T-helper 9 cell (primary cell): Measurements from ENCODE around the gene PIP5K1B.

Experiments
- DNase-seq: peaks from one replicate; pipeline ENCODE4 v3.0.0-alpha.2; 2020

The PIP5K1B gene

DNA sequence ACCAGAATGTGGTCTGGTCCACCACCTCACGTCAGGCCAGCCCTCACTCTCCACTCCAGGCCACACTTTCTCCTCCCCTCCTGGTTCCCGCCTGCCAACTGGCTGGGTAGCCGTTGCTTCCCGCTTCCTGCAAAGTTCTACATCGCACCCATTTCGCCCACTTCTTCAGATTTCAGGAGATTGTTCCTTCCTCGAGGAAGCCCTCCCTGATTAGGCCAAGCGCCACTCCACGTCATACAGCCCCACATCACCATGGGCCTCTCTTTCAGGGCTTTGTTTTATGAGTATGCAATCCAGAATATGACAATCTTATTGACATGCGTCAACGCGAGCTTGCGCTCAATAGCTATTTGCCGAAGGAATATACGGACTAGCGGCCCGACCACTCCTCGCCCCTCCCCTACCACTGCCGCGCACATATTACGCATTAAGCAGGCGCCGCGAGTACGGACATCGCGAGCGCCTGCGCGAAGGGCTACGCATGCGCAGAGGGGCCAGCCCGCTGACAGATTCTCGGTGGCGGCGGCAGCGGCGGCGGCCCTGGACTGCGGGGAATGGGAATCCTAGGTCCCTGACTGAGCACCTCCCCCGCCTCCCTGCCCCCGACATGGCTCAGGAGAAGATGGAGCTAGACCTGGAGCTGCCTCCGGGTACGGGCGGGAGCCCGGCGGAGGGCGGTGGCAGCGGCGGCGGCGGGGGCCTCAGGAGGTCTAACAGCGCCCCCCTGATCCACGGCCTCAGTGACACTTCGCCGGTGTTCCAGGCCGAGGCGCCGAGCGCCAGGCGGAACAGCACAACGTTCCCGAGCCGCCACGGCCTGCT is 74.7 kb downstream of the PIP5K1B start:
- DNase-seq, result peak; percentile 94

DNA sequence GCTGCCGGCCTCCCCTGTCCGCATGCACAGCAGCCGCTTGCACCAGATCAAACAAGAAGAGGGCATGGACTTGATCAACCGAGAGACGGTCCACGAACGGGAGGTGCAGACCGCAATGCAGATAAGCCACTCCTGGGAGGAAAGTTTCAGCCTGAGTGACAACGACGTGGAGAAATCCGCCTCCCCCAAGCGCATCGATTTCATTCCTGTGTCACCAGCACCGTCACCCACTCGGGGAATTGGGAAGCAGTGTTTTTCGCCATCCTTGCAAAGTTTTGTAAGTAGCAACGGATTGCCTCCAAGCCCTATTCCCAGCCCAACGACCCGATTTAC is 75.3 kb downstream of the PIP5K1B start:
- DNase-seq, result no peak

GRCh38 chr9:68780720-68781119 is 75.7 kb downstream of the PIP5K1B start:
- DNase-seq, result no peak

DNA sequence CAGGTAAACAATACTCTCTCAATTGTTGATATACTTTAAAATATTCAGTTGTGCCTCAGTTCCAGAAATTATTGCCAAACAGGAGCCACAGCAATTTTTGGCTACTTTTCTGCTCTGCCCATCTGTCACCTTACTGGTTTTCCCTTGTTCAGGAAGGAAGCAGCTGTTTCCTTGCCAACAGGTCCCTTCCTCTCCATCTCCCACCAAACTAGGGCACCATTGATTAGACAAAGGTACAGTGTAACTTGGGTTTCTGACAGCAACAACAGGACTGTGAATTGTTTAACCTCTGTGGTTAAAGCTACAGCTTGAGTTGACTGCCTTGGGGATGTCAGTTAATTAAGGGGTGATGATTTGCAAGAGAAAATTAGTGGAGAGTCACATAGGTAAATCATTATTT is 76.9 kb downstream of the PIP5K1B start:
- no peak for DNase-seq

DNA sequence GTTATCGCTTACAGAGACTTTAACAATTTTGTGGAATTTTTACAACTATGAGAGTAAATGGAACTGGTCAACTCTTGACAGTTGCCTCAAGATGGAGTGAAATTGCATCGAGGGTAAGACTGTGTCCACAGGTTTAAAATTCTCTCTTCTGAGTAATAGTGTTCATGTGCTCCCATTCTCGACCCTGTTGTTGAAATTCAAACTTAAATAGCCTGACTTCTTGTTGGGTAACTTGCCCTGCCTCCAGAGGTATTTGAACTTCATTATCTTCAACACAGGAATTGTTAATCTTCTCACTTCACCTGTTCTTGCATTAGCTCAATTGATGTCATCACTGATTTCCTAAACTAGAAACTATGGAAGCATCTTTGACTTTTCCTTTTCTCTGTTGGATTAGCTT is 77.5 kb downstream of the PIP5K1B start:
- no peak for DNase-seq

GRCh38 chr9:68785965-68786364 is 80.9 kb downstream of the PIP5K1B start:
- no peak for DNase-seq

DNA sequence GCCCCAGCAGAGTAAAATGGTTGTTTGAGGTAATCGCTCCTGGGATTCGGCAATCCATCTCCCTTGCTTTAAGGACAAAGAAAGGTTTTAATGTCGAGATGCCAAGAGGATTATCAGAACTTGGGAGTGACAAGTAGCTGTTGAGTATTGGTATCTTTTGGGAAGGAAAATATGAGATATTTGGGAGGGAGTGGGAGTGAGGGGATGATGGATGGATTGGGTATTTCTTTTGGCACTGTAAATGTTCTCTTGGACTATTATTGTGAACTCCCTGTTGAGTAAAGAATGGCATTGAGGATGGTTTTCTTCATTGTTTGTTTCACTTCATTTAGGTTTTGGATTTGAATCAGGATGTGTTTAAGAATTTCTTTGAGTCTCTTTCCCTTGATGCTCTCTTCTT is 86.1 kb downstream of the PIP5K1B start:
- no peak for DNase-seq

- no peak for DNase-seq
Observed at GRCh38 chr9:68793605-68794343, 88.7 kb downstream of the PIP5K1B start.

GRCh38 chr9:68794898-68795297 is 89.9 kb downstream of the PIP5K1B start:
- no peak for DNase-seq

DNA sequence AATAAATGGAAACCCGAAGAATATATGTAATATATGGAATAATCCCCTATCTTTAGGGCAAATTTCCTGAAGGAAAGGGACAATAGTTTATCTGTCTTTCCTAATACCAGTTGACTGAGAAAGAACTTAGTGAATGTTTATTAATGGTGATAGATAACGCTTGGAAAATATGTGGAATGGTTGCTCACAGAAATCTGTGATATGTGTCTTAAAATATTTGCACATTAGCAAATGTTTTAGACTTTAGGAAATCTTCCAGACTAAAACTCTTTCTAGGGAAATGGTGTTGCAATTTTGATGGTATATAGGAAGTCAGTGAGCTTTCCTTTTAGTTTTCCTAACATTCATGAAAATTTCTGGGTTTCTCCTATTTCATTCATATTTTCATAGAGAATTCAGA is 90.4 kb downstream of the PIP5K1B start:
- no peak for DNase-seq

DNA sequence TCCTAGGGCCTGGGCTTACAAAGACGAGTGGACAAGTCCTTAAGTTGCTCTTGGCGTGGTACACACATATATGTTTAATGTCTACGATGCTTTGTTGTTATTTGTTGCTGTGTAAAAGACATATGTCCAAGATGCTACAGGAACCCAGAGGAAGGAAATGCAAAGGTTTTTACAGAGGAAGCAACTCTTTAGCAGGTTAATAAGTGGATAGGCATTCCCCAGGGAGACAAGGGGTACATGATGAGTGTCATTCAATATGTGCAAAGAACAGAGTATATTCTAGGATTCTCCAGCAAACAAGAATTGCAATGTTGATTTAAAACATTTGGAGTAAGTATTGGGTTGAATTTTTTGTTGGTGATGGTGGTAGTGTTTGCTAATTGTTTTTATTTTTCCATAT is 92.1 kb downstream of the PIP5K1B start:
- no peak for DNase-seq

- DNase-seq, result no peak
Observed at GRCh38 chr9:68798423-68798822, 93.4 kb downstream of the PIP5K1B start.

- no peak for DNase-seq
Observed at GRCh38 chr9:68800836-68801235, 95.8 kb downstream of the PIP5K1B start.

- no peak for DNase-seq
Observed at GRCh38 chr9:68802525-68803015, 97.5 kb downstream of the PIP5K1B start.

GRCh38 chr9:68804911-68805889 is 100.2 kb downstream of the PIP5K1B start:
- no peak for DNase-seq

DNA sequence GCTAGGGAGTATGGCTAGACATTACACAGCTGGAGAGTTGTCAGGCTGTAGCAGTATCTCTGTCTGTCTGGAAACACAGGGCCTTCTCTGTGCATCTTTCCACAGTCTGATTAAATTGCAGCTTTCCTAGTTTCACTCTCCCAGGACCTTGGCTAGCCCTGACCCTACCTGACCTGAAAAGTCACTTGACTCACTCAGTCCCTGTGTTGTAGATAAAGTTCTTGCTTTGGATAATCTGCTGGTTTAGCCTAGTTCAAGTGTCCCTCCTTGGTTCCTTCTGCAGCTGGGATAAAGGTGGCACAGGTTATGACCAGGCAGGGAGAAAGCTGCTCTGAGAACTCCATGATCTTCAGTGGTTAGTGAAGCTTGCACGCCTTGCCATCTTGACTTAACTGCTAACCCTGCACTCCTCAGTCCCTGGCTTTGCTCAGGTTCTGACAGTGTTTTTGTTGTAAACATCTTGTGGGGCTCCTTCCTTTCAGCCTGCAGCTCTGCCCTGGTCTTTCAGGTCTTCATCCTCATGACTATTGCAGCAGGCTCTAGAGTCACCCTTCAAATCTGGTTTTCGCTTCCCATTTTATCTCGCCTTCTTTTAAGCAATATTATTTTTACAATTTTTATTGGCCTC is 101.0 kb downstream of the PIP5K1B start:
- DNase-seq, result no peak

GRCh38 chr9:68808338-68808890 is 103.4 kb downstream of the PIP5K1B start:
- no peak for DNase-seq

DNA sequence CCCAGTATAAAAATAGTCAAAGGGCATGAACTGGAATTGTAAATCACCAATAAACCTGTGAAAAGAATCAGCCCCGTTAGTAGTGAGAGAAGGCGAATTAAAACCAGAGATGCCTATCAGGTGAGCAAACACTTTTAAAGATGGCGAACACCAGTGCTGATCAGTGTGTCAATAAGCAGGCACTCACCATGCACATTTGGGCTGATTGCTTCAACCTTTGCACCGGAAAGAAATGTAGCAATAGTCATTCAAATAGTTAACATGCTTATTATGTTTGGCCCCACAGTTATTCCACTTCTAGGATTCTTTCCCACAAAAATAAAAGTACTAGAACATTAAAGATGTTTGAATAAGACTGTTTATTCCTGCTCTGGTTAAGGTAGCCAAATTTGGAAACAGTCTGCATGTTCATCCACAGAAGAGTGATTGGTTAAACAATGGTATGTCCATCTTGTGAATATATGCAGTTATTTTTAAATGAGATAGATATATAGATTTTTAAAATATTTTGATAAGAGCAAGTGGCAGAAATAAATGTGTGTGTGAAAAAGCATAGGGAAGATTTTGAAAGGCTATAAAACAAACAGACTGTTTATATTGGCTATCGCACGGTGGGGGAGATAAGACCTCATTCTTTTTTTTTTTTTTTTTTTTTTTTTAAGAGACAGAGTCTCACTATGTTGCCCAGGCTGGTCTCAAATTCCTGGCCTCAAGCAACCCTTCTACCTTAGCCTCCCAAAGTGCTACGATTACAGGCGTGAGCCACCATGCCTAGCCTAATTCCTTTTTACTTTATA is 112.2 kb downstream of the PIP5K1B start:
- DNase-seq, result no peak

DNA sequence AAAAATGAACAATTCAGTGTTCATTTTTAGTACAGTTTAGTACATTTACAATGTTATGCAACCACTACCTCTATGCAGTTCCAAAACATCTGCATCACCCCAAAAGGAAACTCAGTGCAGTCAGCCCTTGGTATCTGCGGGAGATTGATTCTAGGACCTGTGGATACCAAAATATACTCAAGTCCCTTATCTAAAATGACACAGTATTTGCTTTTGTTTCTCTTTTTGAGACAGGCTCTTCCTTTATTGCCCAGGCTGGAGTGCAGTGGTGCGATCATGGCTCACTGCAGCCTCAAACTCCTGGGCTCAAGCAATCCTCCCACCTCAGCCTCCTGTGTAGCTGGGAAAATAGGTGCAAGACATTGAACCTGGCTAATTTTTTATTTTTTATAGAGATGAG is 114.0 kb downstream of the PIP5K1B start:
- DNase-seq, result no peak

DNA sequence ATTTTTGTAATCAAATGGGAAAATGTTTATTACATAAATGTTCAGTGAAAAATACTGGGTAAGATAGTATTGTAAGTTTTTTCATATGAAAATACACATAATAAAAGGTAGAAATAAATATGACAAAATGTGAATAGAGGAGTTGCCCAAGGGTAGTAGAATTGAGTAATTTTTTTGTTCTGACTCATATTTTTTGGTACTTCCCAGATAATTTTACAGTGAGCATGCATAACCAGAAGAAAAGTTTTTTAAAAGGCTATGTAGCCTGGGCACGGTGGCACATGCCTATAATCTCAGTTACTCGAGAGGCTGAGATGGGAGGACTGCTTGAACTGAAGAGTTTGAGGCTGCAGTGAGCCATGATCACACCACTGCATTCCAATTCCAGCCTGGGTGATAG is 116.9 kb downstream of the PIP5K1B start:
- DNase-seq, result no peak

DNA sequence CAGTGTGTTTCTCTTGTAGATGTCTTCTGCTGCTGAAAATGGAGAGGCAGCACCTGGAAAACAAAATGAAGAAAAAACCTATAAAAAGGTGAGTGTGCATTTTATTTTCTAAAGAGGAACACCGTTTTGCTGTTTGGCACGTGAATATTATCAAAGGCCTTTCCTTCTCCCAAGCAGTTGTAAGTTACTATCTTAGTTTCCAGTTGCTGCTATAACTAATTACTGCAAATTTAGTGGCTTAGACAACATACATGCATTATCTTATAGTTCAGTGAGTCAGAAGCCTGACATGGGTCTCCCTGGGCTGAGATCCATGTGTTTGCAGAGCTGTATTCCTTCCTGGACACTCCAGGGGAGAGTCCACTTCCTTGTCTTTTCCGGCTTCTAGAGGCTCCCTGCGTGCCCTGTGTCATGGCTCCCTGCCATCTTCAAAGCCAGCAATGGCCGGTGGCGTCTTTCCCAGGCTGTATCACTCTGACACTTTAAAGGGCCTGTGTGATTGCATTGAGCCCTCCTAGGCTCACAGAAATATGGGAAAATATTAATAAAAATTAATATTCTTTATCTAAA is 117.6 kb downstream of the PIP5K1B start:
- DNase-seq, result no peak
